ENCODE data around the gene ANGPTL2.

ANGPTL2 gene

DNA sequence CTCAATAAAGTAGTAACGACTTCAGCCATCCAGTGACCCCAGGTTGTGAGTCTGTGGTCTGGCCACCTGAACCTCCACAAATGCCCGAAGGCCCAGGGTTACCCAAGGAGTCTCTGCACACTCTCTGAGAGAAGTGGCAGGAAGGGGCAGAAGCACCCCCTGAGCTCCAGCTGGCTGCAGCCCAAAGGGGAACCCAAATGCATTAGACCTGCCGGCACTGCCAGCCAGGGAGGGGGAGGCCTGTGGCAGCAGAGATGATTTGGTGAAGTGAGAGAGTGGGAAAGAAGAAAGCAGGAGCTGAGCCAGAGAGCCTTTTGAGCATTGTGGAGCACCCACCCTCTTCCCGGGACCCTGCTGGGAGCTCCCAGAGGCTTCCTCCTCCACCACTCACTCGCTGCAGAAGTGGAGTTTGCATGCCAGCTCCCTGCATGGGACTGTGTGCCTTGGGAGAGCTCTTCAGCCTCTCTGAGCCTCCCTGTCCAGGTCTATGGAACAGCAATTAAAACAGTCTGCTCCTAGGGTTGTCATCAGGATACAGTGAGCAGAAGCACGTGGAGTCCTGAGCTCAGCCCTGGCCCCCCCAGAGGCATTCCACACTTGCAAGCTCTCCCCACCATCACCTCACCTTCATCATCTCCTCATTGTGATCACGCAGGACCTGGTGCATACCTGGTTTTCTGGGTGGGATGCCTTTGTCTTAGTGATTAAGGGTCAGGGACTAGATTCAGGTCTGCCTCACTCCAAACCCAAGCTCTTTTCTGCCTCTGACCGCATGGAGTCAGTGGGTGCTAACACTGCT lies 13.8 kb upstream of the ANGPTL2 start:
- no peak for FAIRE-seq

DNA sequence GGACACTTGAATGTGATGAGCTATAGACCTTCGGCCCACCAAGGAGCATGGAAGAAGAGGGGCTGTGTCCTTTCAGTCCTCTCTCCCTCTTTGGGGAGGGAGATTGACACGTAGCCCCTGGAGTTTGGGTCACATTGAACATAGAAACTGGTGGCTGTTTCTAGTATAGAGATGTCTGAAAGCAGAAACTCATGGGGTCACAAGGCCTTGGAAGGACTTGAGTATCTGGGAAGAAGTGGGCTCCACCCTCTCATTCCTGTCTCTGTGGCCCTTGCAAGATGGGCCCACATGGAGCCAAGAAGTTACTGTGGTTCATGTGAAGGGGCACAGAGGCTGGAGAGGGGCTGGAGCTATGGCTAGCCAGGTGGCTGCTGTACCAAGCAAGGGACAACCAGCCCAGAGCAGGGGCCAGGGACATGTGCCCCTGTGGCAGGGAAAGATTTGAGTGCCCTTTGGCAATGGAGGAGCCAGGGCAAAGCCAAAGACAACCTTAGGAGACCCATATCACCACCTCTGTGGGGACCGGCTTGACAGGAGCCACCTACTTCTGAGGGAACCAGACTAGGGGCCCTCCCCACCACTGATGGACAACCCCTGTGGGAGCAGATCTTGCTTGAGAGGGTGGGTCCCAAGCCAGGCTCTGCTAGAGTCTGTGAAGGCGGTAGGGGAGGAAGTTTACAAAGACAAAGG lies 12.8 kb upstream of the ANGPTL2 start:
- no peak for FAIRE-seq

DNA sequence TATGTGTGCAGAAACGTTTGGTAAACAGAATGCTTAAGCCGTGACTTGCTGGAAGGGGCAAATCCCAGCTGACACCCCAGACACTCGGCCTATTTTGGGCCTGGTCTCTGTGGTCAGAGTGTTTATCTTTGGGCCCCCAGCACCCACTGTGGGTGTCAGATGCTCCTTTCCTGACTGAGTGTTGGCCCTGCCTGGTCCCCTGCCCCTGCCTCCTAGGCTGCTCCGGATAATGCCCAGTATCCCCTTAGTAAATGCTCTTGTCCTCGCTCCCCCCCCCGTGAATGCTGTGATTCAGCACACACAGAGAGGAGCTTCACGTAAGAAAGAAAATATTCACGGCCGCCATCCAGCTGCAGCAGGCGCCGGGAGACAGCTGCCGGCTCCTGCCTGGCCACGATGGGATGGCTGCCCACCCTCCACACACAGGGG lies 11.3 kb upstream of the ANGPTL2 start:
- no peak for FAIRE-seq

DNA sequence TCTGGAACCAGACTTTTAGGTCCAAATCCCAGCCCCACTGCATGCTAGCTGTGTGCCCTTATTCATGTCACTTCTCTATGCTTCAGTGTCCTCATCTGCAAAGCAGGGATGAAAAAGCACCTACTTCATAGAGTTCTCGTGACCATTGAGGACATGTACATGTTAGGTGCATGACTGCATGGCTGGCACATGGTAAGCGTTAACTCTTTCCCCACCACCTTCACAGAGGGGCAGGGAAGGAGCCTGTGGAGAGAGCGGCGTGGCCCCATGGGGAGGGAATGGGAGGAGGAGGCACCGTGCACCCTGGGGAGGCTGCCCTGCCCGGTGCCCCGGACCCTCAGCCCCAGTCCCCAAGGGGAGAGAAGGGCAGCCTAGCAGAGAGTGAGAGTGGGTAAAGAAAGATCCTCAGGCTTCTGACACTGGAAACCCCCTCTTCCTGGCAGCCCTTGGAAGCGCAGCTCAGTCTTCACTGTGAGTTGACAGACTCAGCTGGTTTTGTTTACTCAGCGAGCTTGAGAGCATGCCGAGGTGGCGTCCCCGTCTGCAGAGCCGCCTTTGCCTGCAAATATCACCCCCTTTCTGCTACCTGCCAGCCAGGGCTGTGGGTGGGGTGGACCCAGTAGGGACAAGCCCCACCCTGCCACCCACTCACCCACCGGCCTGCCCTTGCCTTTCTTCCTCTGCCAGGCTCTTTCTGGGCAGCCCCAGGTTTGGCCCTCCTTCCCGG lies 10.6 kb upstream of the ANGPTL2 start:
- FAIRE-seq: no peak

DNA sequence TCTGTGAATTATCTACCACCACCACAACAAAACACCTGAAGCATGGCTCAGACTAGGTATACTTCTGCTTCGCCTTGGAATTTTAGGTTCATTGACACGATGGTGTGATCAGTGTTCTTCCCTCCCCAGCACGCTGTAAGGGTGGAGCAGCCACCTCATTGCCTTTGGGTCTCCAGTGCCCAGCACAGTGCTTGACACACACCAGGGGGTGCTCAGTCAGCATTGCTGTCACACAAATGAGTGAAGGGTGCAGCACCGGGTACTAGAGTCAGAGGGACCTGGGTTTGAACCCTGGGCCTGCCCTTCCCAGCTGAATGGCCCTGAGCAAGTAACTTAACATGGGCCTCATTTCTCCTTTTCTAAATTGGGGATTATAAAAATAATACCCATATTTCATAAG lies 9.9 kb upstream of the ANGPTL2 start:
- no peak for FAIRE-seq

DNA sequence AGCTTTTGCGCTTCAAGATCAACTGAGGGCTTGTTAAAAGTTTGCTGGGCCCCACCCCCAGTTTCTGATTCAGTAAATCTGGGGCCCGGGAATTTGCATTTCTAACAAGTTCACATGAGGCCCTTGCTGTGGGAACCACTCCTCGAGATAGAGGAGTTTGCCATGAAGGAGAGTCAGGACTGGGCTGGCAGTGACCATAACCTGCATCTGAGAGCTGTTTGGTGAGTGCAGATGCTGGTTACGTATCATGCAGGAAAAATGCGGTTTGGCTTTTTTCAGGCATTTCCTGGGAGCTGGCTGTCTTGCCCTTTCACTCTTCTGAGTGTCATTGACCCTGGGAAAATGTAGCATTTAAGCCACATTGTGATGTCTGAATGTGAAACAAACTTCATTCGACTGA lies 9.4 kb upstream of the ANGPTL2 start:
- FAIRE-seq: no peak

DNA sequence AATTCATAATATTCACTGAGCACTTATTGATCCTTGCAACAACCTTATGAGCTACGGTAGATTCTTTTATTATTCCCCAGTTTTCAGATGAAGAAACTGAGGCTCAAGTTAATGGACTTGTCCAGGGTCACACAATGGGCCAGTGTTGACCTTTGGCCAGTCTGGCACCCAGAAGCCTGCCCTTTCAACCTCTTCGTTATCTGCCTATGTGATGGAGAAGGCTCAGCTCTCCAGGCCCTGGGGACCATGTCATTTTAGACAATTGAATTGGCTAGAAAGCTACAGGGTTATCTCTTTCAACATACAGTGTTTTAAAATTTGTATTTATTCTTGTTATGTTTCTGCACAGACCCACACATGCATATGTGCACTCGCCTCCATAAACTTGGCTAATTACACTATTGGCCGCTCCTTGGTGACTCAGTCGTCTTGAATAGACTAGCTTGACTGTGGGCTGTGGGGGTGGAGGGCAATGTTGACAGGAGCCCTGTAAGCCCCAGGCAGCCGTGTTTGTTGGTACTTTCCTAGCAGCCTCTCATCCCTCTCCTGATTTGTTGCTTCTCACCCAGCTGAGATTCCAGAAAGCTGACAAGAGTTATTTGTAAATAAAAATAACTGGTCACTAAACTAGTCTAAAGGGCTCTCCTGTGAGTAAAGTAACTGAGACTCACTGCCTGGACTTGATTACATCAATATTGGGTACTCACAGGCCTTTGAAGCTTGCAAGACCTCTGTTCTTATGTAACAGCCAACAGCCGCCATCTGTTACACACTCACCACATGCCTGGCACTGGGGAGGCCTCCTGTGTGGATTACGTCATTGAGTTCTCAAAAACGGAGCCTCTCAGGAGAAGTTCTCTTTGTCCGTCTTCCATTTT lies 8.5 kb upstream of the ANGPTL2 start:
- FAIRE-seq: no peak

DNA sequence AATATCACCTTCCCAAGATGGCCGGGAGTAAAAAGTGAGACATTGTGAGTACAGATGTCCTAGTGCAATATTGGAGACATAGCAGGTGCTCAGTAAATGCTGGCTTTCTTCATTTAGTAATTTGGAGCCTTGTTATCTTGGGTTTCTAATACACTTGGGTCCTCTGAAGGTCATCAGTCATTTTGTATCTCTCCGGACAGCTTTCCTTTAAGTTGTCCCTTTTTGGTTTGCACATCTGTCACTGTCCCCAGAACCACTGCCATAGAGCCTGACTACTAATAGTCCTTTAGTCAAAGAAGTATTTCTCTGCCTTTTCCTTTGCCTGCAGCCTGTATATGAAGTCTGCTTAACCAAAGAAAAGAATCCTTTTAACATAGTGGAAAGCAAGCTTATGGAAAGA lies 7.8 kb upstream of the ANGPTL2 start:
- FAIRE-seq: no peak

DNA sequence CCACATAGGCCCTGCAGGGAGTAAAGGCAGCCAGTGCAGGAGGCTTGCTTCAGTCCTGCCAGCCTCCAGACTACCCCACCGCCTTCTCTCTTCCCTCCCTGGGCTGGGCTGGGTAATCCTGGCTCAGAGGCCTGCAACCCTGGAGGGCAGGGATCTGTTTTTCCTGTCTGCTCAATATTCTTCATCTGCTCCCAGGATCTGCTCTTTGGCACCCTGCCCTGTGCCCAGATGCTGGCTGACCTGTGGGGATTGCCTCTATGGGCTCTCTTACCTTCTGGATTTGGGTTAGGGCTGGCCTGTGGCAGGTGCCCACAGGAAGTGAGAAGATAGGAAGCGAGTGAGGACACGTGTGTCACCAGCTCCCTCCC lies 7.3 kb upstream of the ANGPTL2 start:
- FAIRE-seq: no peak

DNA sequence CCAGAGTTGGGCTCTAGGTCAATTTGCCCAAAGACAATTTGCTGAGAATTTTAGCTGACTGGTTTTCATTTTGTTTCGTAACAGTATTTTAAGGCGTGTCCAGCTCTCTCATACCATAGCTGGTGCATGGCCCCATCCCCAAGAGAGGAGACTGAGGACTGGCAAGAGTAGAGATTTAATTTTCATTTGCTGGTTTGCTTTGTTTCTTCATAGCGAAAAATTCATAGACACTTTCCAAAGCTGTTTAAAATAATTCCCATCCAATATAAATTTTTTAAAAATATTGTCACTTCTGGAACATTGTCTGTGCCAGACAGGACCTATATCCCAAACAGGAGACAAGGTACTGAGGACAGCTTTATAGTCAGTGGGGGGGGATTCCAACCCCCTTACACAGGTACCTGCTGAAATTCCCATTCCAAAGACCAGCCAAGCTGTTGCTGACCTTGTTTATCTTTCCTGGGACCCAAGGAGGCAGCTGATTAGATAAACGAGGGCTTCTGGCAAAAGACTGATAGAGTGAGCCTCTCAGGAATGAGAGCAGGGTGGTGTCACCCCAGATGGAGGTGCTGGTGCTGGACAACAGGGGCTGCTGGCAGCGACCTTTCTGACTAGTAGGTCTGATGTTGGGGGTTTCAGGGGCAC lies 6.8 kb upstream of the ANGPTL2 start:
- no peak for FAIRE-seq

DNA sequence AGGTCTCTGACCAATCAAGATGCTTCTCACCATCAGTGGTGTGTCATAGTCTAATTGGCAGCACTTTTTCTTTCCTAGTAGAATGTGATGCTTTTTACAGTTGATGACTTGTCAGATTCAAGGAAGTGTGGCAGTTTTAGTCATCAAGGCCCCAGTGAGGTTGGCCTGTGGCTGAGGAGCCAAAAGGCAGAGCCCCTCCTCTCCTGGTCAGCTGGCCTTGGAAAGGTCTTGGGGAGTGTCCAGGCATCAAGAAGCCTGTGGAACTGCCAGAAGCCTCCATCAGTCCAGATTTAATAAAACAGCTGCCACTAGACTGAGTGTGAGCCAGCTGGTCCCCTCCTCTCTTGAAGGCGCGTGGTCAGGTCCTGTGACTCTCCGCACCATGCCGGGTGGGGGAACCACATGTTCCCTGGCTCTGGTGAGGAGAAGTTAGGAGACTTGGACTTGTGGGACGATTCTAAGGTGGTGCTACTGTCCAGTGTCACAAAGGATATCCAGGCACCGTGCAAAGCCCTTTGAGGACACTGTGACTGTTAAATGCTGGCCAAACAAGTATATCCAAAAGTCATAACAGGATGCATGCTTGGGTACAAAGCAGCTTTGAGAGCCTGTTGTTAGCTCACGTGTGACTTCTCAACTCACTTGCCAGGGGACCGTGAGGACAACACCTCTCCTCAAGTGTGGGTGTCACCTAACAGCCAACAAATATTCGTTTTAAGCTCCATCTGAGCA lies 6.1 kb upstream of the ANGPTL2 start:
- FAIRE-seq: no peak

DNA sequence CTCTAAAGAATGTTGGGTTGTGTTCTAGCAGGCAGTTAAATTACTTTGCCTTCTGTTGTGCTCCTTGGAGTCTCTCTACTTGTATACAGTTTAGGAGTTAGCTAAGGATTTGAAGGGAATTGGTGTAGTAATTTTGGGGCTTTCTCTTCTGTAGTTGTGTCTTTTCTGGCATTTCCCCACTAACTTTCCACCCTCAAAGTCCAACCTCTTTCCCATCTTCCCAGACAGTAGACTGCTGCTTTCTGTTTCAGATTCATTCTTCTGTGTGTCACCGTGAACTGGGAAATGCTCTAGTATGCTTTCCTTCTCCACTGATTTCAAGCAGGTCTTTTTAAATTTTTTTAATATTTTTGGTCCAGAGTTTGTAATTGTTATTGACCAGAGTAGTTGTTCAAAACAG lies 4.5 kb upstream of the ANGPTL2 start:
- no peak for FAIRE-seq

DNA sequence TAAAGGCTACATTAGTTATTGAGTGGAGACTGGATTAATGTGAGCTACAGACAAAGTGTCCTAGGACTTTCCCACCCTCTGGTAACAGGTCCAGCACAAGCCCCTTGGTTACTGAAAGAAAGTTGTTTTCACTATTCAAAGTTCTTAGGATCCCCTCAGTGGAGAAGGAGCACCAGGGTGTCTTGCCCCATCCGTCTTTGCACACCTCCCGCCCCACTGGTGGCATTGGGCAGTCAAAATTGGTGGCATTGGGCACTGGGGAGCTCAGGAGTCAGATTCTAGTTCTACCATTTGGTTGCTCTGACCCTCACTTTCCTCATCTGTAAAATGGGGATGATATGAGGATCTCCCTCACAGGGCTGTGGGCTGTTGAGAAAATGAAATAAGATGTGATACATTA lies 2.4 kb upstream of the ANGPTL2 start:
- FAIRE-seq: no peak

DNA sequence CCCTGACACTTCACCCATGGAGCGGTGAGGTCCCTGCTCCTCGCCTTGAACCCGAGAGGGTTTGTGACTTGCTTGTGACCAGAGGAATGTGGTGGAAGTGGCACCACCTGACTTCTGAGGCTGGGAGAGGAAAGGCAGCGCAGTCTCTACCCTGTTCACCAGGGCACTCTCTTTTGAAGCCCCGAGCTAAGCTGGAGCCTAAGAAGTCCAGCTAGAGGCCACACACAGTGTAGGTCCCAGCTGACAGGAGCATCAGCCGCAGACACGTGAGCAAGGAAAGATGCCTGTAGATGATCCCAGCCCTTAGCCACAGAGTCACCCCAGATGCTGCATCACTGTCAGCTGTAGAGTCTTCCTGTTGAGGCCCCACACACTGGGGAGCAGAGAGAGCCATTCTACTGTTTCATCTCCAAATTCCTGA lies 1.7 kb upstream of the ANGPTL2 start:
- FAIRE-seq: no peak

DNA sequence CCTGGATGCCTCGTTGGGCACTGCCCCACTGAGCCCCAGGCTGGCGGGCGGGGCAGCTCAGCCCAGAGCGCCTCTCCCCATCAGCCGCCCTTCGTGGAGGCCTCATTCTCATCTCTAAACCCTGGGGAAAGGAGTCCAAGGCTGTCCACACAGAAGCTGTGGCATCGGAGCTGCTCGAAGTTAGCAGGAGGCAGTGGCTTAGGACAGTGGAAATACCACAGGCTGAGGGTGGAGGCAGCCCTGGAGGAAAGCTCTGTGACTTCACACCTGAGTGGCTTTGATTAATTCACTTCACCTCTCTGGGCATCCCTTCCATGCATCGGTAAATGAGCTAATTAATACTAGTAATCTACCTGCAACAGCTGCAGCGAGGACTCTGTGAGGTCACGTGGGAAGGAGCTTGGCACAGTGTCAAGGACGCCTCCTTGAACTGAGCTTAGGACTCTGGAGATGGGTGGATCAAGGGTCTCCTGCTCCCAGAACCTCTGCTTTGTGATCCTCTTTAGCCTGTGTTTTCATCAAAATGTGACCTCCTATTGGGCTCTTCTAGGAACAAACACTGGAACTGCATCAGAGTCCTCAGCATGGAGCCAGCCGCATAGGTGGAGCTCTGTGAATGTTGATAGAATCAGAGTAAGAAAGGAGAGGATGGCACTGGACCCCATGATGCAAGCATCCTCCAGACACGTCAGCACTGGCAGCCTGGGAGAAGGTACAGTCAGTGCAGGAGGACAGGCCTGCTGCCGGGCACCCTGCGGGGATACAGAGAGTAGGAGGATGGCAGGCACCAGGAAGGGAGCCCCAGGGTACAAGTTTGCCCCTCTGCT lies 842 bp upstream of the ANGPTL2 start:
- FAIRE-seq: no peak

DNA sequence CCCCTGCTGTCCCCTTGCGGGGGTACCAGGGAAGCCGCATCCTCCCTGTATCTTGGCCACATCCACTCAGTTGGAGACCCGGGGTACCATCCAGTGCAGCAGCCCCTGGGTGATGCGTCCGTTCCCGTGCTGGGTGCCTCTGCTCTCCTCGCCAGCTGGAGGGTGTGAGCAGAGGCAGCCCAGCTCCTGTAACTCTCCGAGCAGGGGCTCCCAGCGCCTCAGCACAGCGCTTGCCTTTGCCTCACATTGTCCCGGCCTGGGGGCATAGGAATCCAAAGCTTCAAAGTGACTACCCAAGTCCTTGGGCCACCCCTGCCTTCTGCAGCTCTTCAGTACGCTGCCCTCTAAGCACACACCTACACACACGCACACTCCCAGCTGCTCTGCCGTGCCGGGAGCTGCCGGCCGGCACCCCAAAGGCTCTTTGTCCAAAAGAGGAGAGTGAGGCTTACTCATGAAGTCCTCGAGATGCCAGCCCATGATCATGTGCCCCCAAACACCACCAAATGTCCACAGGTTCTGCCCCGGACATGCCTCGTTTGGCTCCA lies 733 bp downstream of the ANGPTL2 start:
- no peak for FAIRE-seq

DNA sequence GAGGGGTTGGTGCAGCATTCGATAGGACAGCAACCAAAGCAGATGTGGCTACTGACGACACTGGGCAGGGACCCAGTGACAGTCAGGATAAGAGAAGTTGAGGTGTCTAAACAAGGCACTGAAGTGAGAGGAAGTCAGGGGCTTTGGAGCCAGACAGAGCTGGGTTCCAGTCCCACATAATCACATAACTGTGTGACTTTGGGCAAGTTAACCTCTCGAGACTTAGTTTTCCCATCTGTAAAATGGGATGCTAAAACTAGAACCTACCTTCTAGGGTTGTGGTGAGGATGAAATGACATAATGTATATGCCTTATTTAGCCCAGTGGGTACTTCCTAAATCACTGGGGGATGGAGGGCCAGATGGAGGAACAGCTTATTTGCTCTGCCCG lies 3.1 kb downstream of the ANGPTL2 start:
- FAIRE-seq: no peak

DNA sequence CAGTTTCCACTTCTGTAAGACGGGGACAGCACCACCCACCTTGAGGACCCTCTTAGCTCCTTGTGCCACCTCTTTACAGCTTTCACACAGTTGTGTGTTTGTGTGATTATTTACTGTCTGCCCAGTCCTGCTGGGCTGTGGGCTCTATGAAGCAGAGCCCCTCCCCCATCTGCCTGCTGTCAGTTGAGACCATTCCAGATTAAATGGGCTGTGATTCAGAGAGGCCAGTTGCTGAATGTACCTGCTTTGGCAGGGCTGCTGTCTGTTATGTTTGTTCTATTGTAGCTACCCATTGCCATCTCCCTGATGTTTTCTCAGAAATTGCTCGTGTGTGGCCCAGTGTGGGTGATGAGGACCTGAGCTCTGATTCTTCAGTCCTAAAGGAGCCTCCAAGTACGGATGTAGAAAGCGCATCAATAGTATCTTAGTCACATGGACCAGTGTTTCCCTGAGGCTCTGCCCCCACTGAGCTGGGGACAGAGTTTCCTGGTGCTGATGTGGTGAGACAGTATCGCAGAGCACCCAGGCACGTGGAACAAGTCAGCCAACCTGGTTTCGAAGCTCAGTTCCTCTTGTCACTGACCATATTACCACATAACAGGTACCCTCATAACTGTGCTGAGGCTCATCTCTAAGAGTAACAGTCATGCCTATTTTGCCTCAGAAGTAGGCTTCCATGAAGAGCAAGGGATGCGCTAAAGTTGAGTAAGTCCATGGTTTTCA lies 3.7 kb downstream of the ANGPTL2 start:
- FAIRE-seq: no peak

DNA sequence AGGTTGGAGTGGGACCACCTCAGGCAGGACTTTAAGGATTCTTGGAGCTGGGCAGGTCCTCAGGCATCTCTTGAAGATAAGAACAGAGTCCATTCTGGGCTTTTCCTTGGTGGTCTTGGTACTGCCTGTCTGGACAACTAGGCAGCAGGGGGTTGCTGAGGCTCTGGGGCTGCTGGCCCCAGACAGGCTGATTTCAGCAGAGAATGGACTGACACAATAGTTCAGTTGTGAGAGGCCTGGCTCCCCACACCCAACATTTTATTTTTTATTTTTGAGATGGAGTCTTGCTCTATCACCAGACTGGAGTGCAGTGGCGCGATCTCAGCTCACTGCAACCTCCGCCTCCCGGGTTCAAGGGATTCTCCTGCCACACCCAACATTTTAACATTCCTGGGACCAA lies 4.6 kb downstream of the ANGPTL2 start:
- no peak for FAIRE-seq

DNA sequence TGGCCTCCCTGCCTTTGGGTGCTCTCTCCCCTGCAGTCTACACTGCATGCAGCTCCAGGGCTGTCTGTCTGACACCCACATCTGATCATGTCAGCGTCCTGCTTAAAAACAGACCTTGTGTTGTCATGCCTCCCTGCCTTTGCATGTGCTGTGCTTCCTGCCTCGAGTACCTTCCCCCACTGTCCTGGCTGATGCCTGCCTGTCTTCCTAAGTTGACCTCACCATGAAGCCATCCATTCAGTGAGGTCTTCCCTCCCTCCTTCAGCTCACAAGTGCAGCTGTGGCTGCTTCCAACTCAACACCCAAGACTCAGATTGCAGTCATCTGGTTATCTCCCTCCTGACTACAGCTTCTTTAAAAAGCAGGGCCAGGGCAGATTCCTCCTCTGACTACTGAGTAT lies 5.5 kb downstream of the ANGPTL2 start:
- FAIRE-seq: no peak
